GM18907 (cell line): ENCODE results near the gene MPDZ.

ENCODE experiments used
- ATAC-seq: cut with Tn5 transposase; IDR thresholded peaks from one replicate; pipeline ENCODE4 v1.9.1; 2021; ENCODE audit warnings: mild to moderate bottlenecking, moderate library complexity; ENCODE audit not compliant: unreplicated experiment

MPDZ gene

DNA sequence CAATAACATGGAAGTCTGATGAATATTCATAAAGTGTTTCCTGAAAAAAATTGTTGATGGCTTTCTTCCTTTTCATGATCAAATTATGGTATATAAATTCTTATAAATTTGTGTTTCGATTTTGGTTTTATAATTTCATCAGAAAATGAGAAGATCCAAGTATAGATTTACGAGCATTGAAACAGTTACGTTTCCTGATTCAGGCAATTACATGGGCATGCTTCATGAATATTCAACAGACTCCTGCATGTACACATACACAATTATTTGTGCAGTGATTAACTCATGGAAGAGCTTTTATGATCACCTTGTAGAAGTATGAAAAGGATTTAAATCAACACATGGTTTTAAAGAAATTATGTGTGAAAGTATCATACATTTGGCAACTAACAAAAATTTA lies 136.7 kb downstream of the MPDZ start:
- no peak for ATAC-seq

DNA sequence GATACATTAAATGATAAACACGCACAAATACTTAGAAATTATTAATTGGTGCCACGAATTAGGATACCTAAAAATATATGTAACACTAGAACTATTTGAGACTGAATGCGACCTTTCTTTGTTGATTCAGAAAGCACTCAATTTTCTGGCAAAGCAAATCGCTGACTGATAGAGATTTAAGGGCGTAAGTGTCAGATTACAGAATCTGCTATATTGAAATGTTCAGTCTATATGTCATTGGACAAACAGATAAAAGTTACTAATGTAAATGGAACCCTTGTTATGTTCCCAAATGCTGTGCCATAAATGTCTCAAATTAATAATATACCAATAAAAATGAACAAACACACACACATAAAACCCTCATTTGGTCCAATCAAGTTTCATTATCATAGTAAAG lies 137.9 kb downstream of the MPDZ start:
- ATAC-seq = no peak

DNA sequence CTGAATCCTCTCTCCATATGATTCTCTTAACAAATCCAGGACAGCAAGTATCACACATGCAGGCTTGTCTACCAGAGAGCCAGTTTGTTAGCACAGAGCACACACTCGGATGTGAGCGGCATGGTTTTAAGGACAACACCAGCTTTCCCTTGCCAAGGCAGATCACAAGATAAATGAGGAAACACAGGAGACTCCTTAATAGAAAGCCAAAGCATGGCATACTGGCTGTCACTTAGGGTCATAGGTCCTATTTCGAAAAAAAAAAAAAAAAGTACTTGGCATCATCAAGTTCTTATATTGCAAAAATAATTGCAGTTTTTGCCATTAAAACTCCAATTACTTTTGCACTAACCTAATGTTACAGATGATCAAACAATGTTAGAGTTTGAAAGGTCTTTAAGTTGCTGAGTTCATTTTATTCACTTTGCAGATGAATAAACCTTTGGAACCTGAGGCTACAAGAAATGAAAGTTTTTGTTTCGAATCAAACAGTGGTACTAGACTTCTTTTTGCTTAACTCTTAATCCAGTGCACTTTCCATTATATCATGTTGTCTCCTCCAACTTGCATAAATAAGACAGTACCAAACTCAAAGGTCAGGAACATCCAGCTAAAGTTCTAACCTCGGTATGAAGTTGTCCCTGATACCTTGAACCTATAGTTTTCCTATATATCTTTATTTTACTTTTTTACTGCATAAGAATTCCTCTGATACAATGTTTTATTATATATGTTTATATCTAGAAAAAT lies 138.5 kb downstream of the MPDZ start:
- ATAC-seq = no peak

DNA sequence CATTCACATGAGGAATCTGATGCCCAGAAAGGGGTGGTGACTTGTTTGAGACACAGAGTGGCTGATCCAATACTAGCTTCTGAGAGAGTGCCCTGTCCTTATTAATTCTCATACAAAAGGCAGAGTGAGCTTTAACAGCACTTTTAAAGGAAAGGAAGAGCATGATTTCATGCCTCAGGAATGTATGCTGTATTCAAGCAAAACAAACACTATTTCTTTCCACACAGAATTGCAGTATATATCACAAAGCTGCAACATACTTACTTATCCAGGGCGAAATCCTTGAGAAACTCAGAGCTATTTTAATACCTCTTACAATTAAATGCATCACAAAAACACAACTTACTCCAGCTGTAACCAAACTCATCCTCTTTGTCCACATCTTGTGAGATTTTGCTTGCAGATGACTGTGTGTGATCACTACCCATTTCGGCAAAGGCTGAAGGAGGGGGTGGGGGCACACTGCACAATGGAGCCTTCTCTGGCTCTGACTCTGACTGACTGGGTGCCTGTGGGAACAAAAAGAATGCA lies 139.8 kb downstream of the MPDZ start:
- ATAC-seq = no peak

DNA sequence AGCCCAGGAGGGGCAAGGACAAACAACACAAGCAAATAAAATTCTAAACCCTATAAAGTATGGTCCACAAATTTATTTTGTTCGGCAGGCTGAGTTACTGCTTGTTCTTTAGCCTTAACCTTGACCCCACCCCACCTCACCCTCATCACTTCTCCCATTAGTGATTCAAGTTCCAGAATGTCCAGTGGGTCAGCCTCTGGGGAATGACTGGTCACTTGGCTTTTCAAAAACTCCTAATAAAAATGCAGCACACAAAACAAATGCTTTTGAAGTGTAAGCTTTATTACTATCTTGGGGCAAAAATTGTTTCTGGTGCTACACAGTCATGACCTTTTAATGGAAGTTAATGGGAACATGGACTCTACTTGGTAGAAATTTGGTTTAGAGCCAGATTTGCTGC lies 142.1 kb downstream of the MPDZ start:
- no peak for ATAC-seq

DNA sequence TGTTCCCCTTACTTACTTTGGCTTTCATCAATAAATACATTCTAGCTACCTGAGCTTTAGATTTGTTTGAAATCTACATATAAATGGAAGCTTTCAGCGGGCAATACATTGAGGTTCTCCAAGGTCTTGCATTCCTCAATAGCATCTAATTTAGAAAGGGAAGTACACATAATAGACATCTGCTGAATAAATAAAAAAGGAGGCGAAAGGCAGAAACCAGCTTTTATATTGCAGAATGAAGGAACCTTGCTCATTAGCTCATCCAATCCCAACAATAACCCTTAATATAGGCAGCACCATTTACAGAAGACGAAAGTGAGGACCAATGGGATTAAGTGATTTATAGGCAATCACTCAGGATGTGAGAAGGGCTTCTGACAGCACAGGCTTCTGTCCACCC lies 147.5 kb downstream of the MPDZ start:
- no peak for ATAC-seq

DNA sequence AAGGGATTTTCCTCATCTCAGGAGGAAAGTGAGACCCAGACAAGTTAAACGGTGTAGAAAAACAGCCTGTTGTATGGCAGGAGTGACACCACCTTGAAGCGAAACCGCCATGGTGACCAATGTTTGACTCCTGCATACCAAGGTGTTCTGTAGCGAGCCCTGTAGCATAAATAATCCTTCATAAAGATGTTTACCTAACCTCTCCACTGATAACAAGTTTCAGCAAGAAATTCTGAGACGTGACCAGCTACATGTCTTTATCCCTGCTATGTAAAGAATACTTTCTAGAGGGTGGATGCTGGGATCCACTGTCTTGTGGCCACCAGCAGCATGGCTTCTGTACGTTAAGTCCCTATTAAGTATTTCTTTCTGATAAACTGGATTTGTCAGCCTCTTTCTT lies 148.1 kb downstream of the MPDZ start:
- no peak for ATAC-seq

DNA sequence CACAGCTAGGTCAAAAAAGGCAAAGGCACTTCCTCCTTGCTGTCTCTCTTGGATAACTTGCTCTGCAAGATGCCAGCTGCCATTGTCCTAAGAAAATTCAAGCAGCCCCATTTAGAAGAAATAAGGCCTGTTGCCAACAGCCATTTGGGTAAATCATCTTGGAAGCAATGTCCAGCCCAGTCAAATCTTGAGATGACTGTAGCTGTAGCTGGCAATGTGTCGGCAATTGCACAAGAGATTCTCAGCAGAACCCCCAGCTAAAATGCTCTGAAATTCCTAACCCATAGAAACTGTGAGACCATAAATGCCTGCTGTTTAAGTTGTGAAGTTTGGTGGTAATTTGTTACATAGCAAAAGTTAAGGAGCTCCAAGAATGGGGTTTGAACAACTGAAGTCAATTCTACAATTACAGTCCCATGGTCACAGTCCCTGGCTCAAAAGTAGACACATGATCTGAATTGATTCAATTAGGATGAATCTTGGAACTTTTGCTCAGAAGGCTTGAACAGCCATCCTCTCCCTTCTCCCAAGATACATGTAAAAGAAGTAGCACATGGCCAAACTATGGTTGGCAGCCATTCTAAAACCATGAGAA lies 151.1 kb downstream of the MPDZ start:
- ATAC-seq = no peak

DNA sequence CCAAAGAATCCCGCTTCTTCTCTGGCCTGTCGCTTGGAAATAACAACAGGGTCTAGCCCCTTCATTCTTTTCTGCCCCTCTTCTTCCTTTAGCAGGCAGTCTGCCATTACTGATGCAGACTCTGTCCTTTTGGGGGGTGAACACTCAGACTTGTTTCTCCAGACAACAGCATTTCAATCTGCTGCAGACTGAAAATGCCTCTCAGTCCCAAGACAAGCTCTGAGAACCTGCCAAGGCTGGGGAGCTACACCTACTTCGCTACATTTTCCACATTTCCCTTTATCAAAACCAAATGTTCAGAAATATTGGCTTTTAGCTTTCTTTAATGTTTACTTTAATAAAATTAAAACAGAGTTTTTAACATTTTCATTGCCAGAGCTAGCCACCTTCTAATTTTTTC lies 152.4 kb downstream of the MPDZ start:
- no peak for ATAC-seq

DNA sequence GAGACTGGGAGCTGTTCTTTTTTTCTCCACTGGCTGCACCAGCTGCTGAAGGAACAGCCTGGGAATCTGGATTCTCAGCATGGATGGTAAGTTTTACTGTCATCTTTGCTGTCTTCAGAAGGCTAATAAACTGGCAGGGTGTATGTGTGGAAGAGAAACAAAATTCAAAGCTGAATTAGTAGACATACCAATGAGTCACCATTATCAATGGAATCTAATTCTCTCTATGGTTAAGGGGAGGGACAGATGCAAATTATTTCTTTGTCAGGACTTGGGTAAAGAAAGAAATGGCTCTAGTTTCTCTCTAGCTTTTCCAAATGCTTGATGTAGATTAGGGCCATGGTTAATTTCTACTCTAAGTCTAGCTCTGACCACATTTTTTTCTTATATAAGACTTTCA lies 154.2 kb downstream of the MPDZ start:
- ATAC-seq = no peak

DNA sequence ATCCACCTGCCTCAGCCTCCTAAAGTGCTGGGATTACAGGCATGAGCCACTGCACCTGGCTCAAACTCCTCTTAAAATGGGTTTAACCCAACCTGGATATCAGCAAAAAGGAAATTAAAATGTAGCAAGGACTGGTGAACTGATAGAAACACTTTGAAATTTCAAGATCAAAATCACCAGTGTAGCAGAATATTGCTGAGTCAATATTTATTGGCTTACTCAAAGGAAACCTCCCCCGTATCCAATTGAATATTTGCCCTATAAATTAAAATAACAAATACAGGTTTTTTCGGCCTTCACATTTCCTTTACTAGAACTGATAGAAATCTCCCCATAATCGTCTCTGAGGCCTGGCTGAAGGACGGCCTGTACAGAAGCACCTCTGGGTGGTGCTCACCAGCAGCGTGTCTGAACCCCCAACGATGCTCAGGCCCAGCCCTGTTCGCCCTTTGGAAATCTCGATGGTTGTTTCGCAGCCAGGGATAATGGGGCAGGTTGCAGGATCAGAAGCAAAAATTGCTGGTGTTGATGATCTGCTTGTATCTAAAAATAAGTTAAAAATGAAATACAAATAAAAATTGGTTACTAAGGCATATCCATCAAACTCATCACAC lies 156.6 kb downstream of the MPDZ start:
- ATAC-seq = no peak

DNA sequence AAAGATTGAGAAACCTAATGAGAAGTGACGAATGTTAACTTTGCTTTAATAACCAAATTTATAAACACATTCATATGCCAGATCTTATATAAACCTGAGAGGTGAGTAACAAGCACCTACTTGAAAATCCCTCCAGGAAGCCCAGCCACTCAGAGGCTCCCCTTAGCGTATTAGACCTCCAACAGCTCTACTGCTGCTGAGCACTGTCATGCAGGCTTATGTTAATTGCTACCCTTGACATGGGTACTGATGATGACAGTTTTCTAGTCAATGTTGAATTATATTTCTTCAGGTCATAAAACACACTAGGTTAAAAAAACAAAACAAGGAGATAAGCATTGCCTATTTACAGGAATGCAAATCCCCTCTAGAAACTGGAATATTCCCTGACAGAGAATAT lies 161.2 kb downstream of the MPDZ start:
- ATAC-seq = no peak

DNA sequence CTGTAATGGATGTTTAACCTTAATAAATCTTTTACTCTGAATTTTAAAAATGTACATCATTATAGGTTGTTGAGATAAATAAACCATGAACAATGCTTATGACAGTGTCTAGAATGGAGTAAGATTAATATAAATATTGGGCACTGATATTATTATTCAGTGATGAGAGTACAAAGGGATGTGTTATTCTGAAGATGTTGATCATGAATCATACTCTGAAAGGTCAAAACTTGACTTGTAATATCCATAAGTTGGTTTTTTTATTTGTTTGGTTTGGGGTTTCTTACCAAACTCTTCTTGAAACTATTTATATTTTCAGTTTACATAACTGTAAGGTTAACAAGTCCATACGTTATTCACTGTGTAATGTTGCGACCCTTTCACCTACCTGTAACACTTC lies 163.2 kb downstream of the MPDZ start:
- no peak for ATAC-seq

DNA sequence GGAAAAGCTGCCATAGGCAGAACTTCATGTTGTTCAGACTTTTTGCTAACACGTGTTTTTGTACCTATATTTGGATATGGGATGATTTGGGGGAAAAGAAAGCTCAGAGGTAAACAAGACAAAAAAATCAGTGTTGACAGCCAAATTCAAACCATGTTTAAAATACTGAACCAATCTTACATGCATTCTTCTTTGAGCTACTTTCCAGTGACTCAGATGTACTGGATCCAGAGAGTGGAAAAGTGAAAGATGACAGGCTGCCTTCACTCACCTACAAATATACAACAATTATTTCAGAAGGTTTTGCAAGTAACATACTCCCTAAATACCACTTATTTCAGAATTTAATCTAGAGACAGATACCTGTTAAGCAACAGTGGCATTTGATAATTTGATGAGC lies 165.7 kb downstream of the MPDZ start:
- no peak for ATAC-seq

DNA sequence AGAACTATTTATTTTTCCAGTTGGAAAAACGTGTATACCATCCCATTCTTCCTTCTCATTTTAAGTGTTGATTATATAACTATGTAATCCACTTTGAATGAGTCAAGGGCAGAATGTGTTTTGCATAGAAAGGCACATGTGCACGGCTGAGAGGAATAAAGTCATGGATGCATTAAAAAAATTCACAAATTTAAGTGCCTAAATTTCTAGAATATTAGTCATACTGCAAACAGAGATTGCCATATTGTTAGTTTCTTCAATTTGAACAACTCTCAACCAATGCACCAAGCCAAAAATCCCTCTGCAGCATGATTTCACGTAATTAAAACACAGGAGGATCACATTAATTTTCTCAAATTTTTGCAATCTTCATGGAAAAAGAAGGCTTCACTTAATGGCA lies 166.3 kb downstream of the MPDZ start:
- ATAC-seq = no peak

DNA sequence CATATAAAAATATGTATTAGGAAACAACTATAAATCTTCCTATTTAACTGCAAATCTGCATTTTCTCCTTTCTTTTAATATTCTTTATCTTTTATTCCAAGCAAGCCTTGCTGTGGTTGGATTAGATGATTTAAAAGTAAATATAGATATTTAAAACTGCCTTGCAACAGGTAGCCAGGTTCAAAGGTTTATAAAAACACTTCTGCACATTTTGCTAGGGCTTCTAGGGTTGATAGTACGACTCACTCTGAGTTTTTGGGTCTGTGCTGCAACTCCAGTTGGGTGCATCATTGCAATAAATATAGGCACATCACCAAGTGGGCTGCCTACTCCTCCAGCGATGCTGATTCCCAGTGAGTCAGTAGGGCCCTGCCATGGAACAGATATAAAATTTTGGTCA lies 167.7 kb downstream of the MPDZ start:
- no peak for ATAC-seq

DNA sequence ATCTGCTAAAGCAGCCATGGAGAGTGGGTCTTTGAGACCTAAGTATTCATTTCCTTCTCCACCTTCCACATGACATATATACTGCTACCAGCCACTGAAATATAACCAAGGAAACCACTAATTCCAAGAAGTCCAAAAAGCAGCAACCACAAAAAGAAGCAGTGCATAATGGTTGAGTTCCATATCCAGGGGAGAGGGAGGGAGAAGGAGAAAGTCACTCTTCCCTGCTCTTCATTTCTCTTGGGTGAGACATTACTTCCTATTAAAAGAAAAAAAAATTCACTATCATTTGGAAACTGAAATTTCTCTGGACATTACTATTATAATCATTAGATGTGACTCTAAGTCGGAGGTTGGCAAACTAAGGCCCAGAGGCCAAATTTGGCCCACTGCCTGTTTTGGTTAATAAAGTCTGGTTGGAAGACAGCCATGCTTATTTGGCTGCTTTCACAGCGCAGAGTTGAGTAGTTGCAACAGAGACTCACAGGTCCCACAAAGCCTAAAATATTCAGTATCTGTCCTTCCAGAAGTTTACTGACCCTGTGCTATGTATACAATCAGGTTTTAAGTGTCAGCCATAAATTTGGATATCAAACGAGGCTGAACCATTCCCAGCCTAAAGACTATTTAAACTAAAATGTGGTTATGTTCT lies 168.6 kb downstream of the MPDZ start:
- ATAC-seq = no peak

DNA sequence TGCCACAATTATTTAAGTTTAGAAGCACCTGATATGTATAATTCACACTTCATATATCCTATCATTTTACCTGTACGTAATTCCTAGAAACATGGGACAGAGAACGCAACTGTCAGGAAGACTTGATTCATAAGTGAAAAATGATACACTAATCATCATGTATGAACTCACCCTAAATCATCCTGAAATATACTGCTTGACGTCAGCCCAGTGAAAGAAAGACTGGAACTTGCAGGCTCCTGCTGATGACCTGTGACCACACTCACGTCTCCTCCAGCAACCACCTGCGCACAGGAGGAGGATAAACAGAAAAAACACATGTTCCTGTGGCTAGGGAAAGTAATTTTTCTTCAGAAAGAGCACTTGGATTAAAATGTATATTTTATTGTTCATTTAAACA lies 169.7 kb downstream of the MPDZ start:
- ATAC-seq = no peak

DNA sequence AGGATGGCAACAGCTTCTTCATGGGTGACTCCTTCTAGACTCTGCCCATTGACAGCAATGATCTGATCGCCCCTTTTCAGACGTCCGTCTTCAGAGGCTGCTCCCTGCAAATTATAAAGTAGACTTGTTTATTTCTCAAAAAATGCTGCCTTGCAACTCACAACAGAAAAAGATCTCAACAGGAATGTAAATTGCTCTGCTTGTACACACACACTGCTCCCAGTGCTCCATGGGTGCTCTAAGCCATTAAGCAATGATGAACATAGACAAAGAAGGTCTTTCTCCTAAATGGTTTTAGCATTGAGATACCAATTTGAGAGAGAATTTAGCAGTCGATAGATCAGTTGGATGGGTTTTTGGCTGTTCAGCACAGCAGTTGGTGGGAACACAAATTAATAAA lies 172.5 kb downstream of the MPDZ start:
- no peak for ATAC-seq

DNA sequence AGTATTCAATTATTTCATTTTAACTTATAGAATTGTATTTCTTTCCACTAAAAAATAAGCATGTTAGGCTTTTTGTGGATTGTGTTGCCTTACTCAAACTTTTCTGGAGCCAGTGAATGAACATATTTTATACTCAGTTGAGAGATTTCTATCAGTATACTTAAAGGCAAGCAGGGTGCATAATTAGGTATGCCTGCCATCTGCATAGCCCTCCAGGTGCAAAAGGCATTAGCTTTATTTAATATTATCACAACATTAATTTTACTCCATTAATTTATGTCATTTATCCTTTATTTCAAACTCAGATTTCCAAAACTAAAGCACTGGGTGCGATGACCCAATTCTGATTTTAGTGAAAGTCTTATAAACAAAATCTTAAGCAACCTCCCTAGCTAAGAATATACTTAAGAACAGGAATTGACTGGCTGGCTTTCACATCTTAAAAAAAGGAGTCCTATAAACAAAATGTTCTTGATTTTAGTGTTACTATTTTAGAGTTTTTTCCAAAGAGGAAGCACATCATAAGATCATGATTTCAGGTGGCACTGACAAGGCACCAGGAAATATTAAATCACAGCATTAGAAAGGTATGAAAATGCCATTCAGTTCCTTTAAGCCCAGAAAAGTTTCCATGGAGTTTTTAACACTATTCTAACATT lies 178.4 kb downstream of the MPDZ start:
- no peak for ATAC-seq

DNA sequence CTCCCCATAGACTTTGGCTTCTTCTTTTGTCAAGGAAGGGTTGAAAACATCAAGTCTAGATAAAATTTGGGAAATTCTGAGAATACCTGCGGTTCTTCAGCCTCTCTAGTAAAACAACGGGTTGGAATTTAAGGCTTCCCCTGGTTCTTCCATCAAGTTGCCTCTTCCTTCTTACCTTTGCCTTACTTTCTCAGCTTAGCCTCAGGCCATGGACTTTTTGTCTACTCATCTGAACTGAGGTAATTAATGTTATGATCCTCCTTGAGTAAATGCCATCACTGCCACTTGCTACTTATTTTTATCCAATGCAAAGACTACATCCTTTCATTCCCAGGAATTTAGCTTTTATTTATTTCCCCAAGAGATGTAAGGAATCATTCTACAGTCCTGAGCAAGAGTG lies 184.4 kb downstream of the MPDZ start:
- no peak for ATAC-seq
